ENCODE measurements around the gene MAP3K13. TPM values are rescaled to one million over a fixed set of nuclear protein-coding genes. Genes with fewer than 3 reads are reported as not detected.
"Not testable (repeated sequence)": the region's sequence is repeated elsewhere in the genome, so short reads cannot be mapped to it uniquely, and the experiment has no call there.

The MAP3K13 gene
- total RNA-seq, 1 donor = 21.9 TPM

GRCh38 chr3:185430375-185430774 is 67.4 kb downstream of the MAP3K13 start:
- no peak overlapping the region for H3K4me3 ChIP-seq (ENCODE audit: low read depth, low read length)
- no peak for TF ChIP-seq CTCF (IDR thresholded peaks at IDR 0.05; ENCODE audit: insufficient read depth, low read length)
- DNase-seq (ENCODE audit: low read depth) = no peak

- no peak for DNase-seq (ENCODE audit: low read depth)
- TF ChIP-seq CTCF (IDR thresholded peaks at IDR 0.05; ENCODE audit: insufficient read depth, low read length) = no peak
- H3K4me3 ChIP-seq (ENCODE audit: low read depth, low read length) = no peak overlapping the region
Observed at GRCh38 chr3:185439745-185440466, 77.0 kb downstream of the MAP3K13 start.

GRCh38 chr3:185442031-185442430 is 79.1 kb downstream of the MAP3K13 start:
- no peak for TF ChIP-seq CTCF (IDR thresholded peaks at IDR 0.05; ENCODE audit: insufficient read depth, low read length)
- no peak overlapping the region for H3K4me3 ChIP-seq (ENCODE audit: low read depth, low read length)
- no peak for DNase-seq (ENCODE audit: low read depth)

GRCh38 chr3:185444329-185444728 is 81.4 kb downstream of the MAP3K13 start:
- DNase-seq (ENCODE audit: low read depth) = no peak
- TF ChIP-seq CTCF (IDR thresholded peaks at IDR 0.05; ENCODE audit: insufficient read depth, low read length) = no peak
- no peak overlapping the region for H3K4me3 ChIP-seq (ENCODE audit: low read depth, low read length)

- no peak for TF ChIP-seq CTCF (IDR thresholded peaks at IDR 0.05; ENCODE audit: insufficient read depth, low read length)
- DNase-seq (ENCODE audit: low read depth) = no peak
- H3K4me3 ChIP-seq (ENCODE audit: low read depth, low read length) = no peak overlapping the region
Observed at GRCh38 chr3:185448107-185448506, 85.2 kb downstream of the MAP3K13 start.

GRCh38 chr3:185451432-185451831 is 88.5 kb downstream of the MAP3K13 start:
- not testable (repeated sequence) for DNase-seq (ENCODE audit: low read depth); H3K4me3 ChIP-seq (ENCODE audit: low read depth, low read length)

GRCh38 chr3:185457376-185457775 is 94.4 kb downstream of the MAP3K13 start:
- no peak for DNase-seq (ENCODE audit: low read depth)
- no peak overlapping the region for H3K4me3 ChIP-seq (ENCODE audit: low read depth, low read length)
- no peak for TF ChIP-seq CTCF (IDR thresholded peaks at IDR 0.05; ENCODE audit: insufficient read depth, low read length)
